ENCODE results near the gene BCR. TPM values are rescaled to one million over a fixed set of nuclear protein-coding genes. Genes with fewer than 3 reads are reported as not detected.

BCR gene
- polyA plus RNA-seq, 1 donor from 2014 or later = 57.5 TPM

- Histone ChIP-seq H2AFZ (ENCODE audit: low read depth, low read length) (no peak overlapping the region), H3K9ac (ENCODE audit: low read length) (no peak overlapping the region), H3K4me2 (ENCODE audit: low read length) (no peak overlapping the region), H3K9me2 (ENCODE audit: insufficient read depth, low read length) (no peaks in the 10 kb centered on the region), H3K27ac (ENCODE audit: low read length) (no peak overlapping the region), H3K27me3 (ENCODE audit: insufficient read depth, low read depth, low read length) (no peaks in the 10 kb centered on the region), H3K4me3 (ENCODE audit: low read length) (no peak overlapping the region), H4K20me1 (ENCODE audit: insufficient read depth) (no peaks in the 10 kb centered on the region), H3F3A (ENCODE audit: insufficient read depth, low read length, poor library complexity, severe bottlenecking) (no peaks in the 10 kb centered on the region), H3K9me3 (ENCODE audit: low read length) (no peaks in the 10 kb centered on the region), H3K79me2 (replicated peaks; ENCODE audit: insufficient read depth, low read length) (no peaks in the 10 kb centered on the region), H3K36me3 (ENCODE audit: insufficient read depth, low read length) (no peaks in the 10 kb centered on the region)
- no peak for TF ChIP-seq RAD21 (conservative IDR thresholded peaks at IDR 0.05)
- no peak for TF ChIP-seq REST (IDR thresholded peaks at IDR 0.05; ENCODE audit: borderline replicate concordance)
- no peak for TF ChIP-seq CTCF (IDR thresholded peaks at IDR 0.05; ENCODE audit: poor library complexity, severe bottlenecking)
- TF ChIP-seq TAF1 (IDR thresholded peaks at IDR 0.05; ENCODE audit: low read depth) = no peak
Measured at GRCh38 chr22:23353696-23354095, 173.4 kb downstream of the BCR start.

- TF ChIP-seq RAD21 (conservative IDR thresholded peaks at IDR 0.05) = no peak
- no peak for TF ChIP-seq TAF1 (IDR thresholded peaks at IDR 0.05; ENCODE audit: low read depth)
- TF ChIP-seq MXI1 (conservative IDR thresholded peaks at IDR 0.05; ENCODE audit: poor library complexity, severe bottlenecking) = no peak
- TF ChIP-seq CTCF (IDR thresholded peaks at IDR 0.05; ENCODE audit: poor library complexity, severe bottlenecking) = no peak
- no peak for TF ChIP-seq POLR2AphosphoS5 (IDR thresholded peaks at IDR 0.05)
- TF ChIP-seq SMC3 (conservative IDR thresholded peaks at IDR 0.05; ENCODE audit: poor library complexity) = no peak
- TF ChIP-seq REST (IDR thresholded peaks at IDR 0.05; ENCODE audit: borderline replicate concordance) = no peak
- no peak for TF ChIP-seq EP300 (conservative IDR thresholded peaks at IDR 0.05; ENCODE audit: poor library complexity, severe bottlenecking)
- TF ChIP-seq EZH2 (IDR thresholded peaks at IDR 0.05; ENCODE audit: borderline replicate concordance, insufficient read depth, low read length, poor library complexity, severe bottlenecking) = no peak
- Histone ChIP-seq H4K20me1 (ENCODE audit: insufficient read depth) (no peaks in the 10 kb centered on the region), H3K9me2 (ENCODE audit: insufficient read depth, low read length) (no peaks in the 10 kb centered on the region), H3K9ac (ENCODE audit: low read length) (no peak overlapping the region), H3K27me3 (ENCODE audit: insufficient read depth, low read depth, low read length) (no peaks in the 10 kb centered on the region), H3K9me3 (ENCODE audit: low read length) (no peaks in the 10 kb centered on the region), H3K27ac (ENCODE audit: low read length) (no peak overlapping the region), H2AFZ (ENCODE audit: low read depth, low read length) (no peak overlapping the region), H3K4me2 (ENCODE audit: low read length) (no peak overlapping the region), H3K79me2 (replicated peaks; ENCODE audit: insufficient read depth, low read length) (no peaks in the 10 kb centered on the region), H3K4me3 (ENCODE audit: low read length) (no peak overlapping the region), H3K36me3 (ENCODE audit: insufficient read depth, low read length) (no peaks in the 10 kb centered on the region), H3F3A (ENCODE audit: insufficient read depth, low read length, poor library complexity, severe bottlenecking) (no peaks in the 10 kb centered on the region)
Measured at GRCh38 chr22:23356094-23356493, 175.8 kb downstream of the BCR start.
